Endothelial cell of umbilical vein (primary cell): ENCODE measurements around the gene CERS6. TPM values are rescaled to one million over a fixed set of nuclear protein-coding genes. Genes with fewer than 3 reads are reported as not detected.

Experiments used
- BruUV-seq: library from RNA; stranded (reverse); fragments of 400-500 nt; replicated peaks from 2 replicates; lab custom pipeline; 2021; lab: Mats Ljungman, UMichigan
- CTCF ChIA-PET: fragments of 300-600, 350-600 bp; sonication (Branson Sonifier 250); formaldehyde crosslinking; loops from one replicate; lab custom pipeline; 2021; ENCODE audit warnings: antibody characterized with exemption, inconsistent platforms; lab: Charles Lee
- POLR2A ChIA-PET: fragments of 300-600, 350-600 bp; sonication (Branson Sonifier 250); formaldehyde crosslinking; loops from one replicate; lab custom pipeline; 2021; ENCODE audit warnings: antibody characterized with exemption, inconsistent platforms; lab: Charles Lee
- DNase-seq: peaks from one replicate; pipeline ENCODE4 v3.0.0-alpha.2; 2011; ENCODE audit warnings: low read depth, low spot score
- FAIRE-seq: peaks from 2 replicates; lab custom pipeline; 2011; peaks lifted over from hg19 to GRCh38; lab: Jason Lieb, UNC
- H2AFZ ChIP-seq: 2 replicates; pipeline ENCODE4 v1.6.0; 2012; ENCODE audit warnings: low read depth, low read length, control low read depth, inconsistent platforms
- H3K27ac ChIP-seq: 2 replicates; pipeline ENCODE4 v1.5.1; 2011; ENCODE audit warnings: low read depth, mild to moderate bottlenecking, control low read depth, low read length, moderate library complexity; ENCODE audit not compliant: insufficient read depth
- H3K27me3 ChIP-seq, 2 experiments: 2 replicates each; pipeline versions ENCODE4 v1.6.0 to v1.6.1; 2011; ENCODE audit warnings: low read length in 2 of 2, mixed read lengths in 1 of 2; ENCODE audit not compliant: control insufficient read depth in 2 of 2, insufficient read depth in 2 of 2
- H3K36me3 ChIP-seq, 2 experiments: 2 replicates in 1 of 2; 3 replicates in 1 of 2; pipeline ENCODE4 v1.5.1; 2011; ENCODE audit warnings: low read length in 2 of 2, mild to moderate bottlenecking in 1 of 2, moderate library complexity in 1 of 2; ENCODE audit not compliant: control insufficient read depth in 2 of 2, insufficient read depth in 2 of 2; ENCODE audit errors: extremely low read depth in 1 of 2
- H3K4me1 ChIP-seq: 3 replicates; pipeline ENCODE4 v1.5.1; 2011; ENCODE audit warnings: mild to moderate bottlenecking, low read length; ENCODE audit not compliant: control insufficient read depth, insufficient read depth; ENCODE audit errors: extremely low read depth
- H3K4me2 ChIP-seq: 2 replicates; pipeline ENCODE4 v1.6.1; 2011; ENCODE audit warnings: low read length, control low read depth, mixed read lengths; ENCODE audit not compliant: insufficient read depth
- H3K4me3 ChIP-seq, 3 experiments: fragments of 200-600 bp in 1 of 3; sonication (generic), shearing (Covaris generic) in 1 of 3; replicated peaks in 1 of 3; 2 replicates each; pipeline ENCODE4 v1.5.1; 2011 to 2016; ENCODE audit warnings: control low read depth in 3 of 3, low read length in 3 of 3, mild to moderate bottlenecking in 2 of 3, inconsistent platforms in 1 of 3, low read depth in 1 of 3, moderate library complexity in 1 of 3; ENCODE audit not compliant: insufficient read depth in 1 of 3
- H3K79me2 ChIP-seq: 2 replicates; pipeline ENCODE4 v1.6.0; 2012; ENCODE audit warnings: low read length, inconsistent platforms; ENCODE audit not compliant: control insufficient read depth, insufficient read depth
- H3K9ac ChIP-seq: replicated peaks from 2 replicates; pipeline ENCODE3; 2011; ENCODE audit warnings: low read length, control low read depth; ENCODE audit not compliant: insufficient read depth; ENCODE audit errors: extremely low read depth
- H3K9me1 ChIP-seq: replicated peaks from 3 replicates; pipeline ENCODE4 v1.6.0; 2011; ENCODE audit warnings: mild to moderate bottlenecking, low read length; ENCODE audit not compliant: control insufficient read depth, insufficient read depth; ENCODE audit errors: extremely low read depth
- H3K9me3 ChIP-seq: replicated peaks from 2 replicates; pipeline ENCODE4 v1.5.1; 2012; ENCODE audit warnings: low read length, inconsistent platforms; ENCODE audit not compliant: control insufficient read depth, insufficient read depth
- H4K20me1 ChIP-seq: replicated peaks from 2 replicates; pipeline ENCODE3; 2011; ENCODE audit warnings: mild to moderate bottlenecking, low read length; ENCODE audit not compliant: control insufficient read depth, insufficient read depth; ENCODE audit errors: extremely low read depth
- CTCF ChIP-seq, 2 donors: IDR thresholded peaks; 1 replicate in 1 of 2; 2 replicates in 1 of 2; pipeline ENCODE4 v1.5.1; 2011; ENCODE audit warnings: low read length in 2 of 2, mild to moderate bottlenecking in 2 of 2, moderate library complexity in 2 of 2, control low read depth in 1 of 2, inconsistent platforms in 1 of 2, low read depth in 1 of 2; ENCODE audit not compliant: insufficient read depth in 1 of 2; ENCODE audit errors: extremely low read depth in 1 of 2
- EZH2 ChIP-seq: IDR thresholded peaks from 2 replicates; pipeline ENCODE4 v1.6.1; 2012; ENCODE audit warnings: borderline replicate concordance, low read depth, mild to moderate bottlenecking, moderate library complexity, low read length, inconsistent platforms; ENCODE audit not compliant: severe bottlenecking
- FOS ChIP-seq: IDR thresholded peaks from 2 replicates; pipeline ENCODE4 v1.6.1; 2011; ENCODE audit warnings: mild to moderate bottlenecking, low read length, moderate library complexity, borderline replicate concordance; ENCODE audit not compliant: insufficient read depth
- GATA2 ChIP-seq: IDR thresholded peaks from 2 replicates; pipeline ENCODE4 v1.7.0; 2011; ENCODE audit warnings: low read depth, mild to moderate bottlenecking, moderate library complexity, mixed read lengths, low read length; ENCODE audit not compliant: insufficient read length, insufficient read depth
- JUN ChIP-seq: IDR thresholded peaks from 2 replicates; pipeline ENCODE4 v1.6.1; 2011; ENCODE audit warnings: borderline replicate concordance, low read depth; ENCODE audit not compliant: insufficient read length, insufficient read depth
- MAX ChIP-seq: IDR thresholded peaks from 2 replicates; pipeline ENCODE4 v1.6.1; 2011; ENCODE audit not compliant: insufficient read depth, insufficient read length
- MYC ChIP-seq: IDR thresholded peaks from one replicate; pipeline ENCODE4 v1.6.1; 2011; ENCODE audit warnings: mild to moderate bottlenecking, low read depth, low read length
- POLR2A ChIP-seq: IDR thresholded peaks from 2 replicates; pipeline ENCODE4 v1.6.1; 2012; ENCODE audit warnings: low read depth, mild to moderate bottlenecking, control low read depth, low read length
- POLR2AphosphoS5 ChIP-seq: IDR thresholded peaks from 2 replicates; pipeline ENCODE4 v1.6.1; 2012; ENCODE audit warnings: low read depth, mild to moderate bottlenecking, control low read depth, low read length, moderate library complexity; ENCODE audit not compliant: insufficient read depth
- dilution Hi-C: fragments of 300-500 bp; cut with MboI; formaldehyde crosslinking; loops from one replicate; pipeline ENCODE4 v1.15.0; 2019; ENCODE audit warnings: low sequenced_read_pairs; ENCODE audit not compliant: extremely low pct_ligation_motif_present
- intact Hi-C: fragments of 100-400 bp; cut with micrococcal nuclease; formaldehyde crosslinking; loops from one replicate; pipeline ENCODE4 v1.10.0; 2022
- polyA plus RNA-seq, 4 experiments: library from polyadenylated mRNA; depleted of rRNA in 3 of 4; stranded (reverse) in 3 of 4; unstranded in 1 of 4; fragments of >200 nt; gene quantifications; 2 replicates each; pipeline versions ENCODE4 v1.2.1 to v1.2.3, GENCODE V29; 2011 to 2012; ENCODE audit warnings: missing spikeins in 1 of 4
- total RNA-seq: library from RNA; stranded (reverse); gene quantifications from 2 replicates; pipeline ENCODE4 v1.2.3, GENCODE V29; 2021

The CERS6 gene
- total and polyA plus RNA-seq, 2 donors (not counting 3 experiments of a cell fraction or from before 2014, with no cell fraction given), result 2.7 to 11.7 TPM

- dilution Hi-C loops (no loop called here), intact Hi-C loops (no loop called here)
- H3K4me2 ChIP-seq, result no peak overlapping the region
- no peaks in the 10 kb centered on the region for H3K9me3 ChIP-seq
- no peaks in the 10 kb centered on the region for H3K36me3 ChIP-seq
- H2AFZ ChIP-seq, result no peak overlapping the region
- H3K9me1 ChIP-seq, result no peaks in the 10 kb centered on the region
- peaks cover 4% of the 10 kb centered on the region for H3K4me1 ChIP-seq
- no peaks in the 10 kb centered on the region for H4K20me1 ChIP-seq
- no peak for DNase-seq
- no peak overlapping the region for H3K9ac ChIP-seq
- no peak overlapping the region for H3K27ac ChIP-seq
- FAIRE-seq, result no peak
- H3K79me2 ChIP-seq, result peaks cover 2% of the 10 kb centered on the region
- no peaks in the 10 kb centered on the region for H3K27me3 ChIP-seq
- ChIA-PET POLR2A (no interaction called here), CTCF (interaction anchor here (2.5 kb wide), 1 partner anchor 13 kb away, joined by 7 read pairs; no protein-coding TSS in a partner anchor)
- no peak overlapping the region for H3K4me3 ChIP-seq
- TF ChIP-seq FOS (no peak), MAX (no peak), GATA2 (no peak), POLR2AphosphoS5 (no peak), CTCF (IDR thresholded peaks at IDR 0.05; ENCODE audit: extremely low read depth in 1 of 2, insufficient read depth in 1 of 2, low read depth in 1 of 2, low read length in 2 of 2) (no peak), POLR2A (no peak), EZH2 (no peak), MYC (no peak), JUN (no peak)
- BruUV-seq, result no TSS peak
Measured at GRCh38 chr2:168469281-168469988, 13.4 kb downstream of the CERS6 start.
